PC-9 (cell line): ENCODE data around the gene GPHA2.

Experiments
- CTCF ChIP-seq: fragments of 200-600 bp; sonication (generic); conservative IDR thresholded peaks from 2 replicates; pipeline ENCODE4 v1.6.1; 2017; ENCODE audit warnings: mixed run types, antibody characterized with exemption, mild to moderate bottlenecking, moderate library complexity
- EZH2 ChIP-seq: fragments of 200-600 bp; sonication (generic); IDR thresholded peaks from 2 replicates; pipeline ENCODE4 v1.8.0; 2017; ENCODE audit warnings: antibody characterized with exemption, low read depth

- TF ChIP-seq CTCF (no peak), EZH2 (no peak)
These were observed 15.6 kb downstream of the GPHA2 start for GRCh38 chr11:64920124-64920523.
